HG03558 (cell line): Measurements from ENCODE around the gene ADRM1.

Experiments
- ATAC-seq: cut with Tn5 transposase; IDR thresholded peaks from one replicate; pipeline ENCODE4 v1.9.1; 2021; ENCODE audit warnings: moderate number of reproducible peaks; ENCODE audit not compliant: unreplicated experiment; ENCODE audit errors: extremely low read depth

The ADRM1 gene

GRCh38 chr20:62277253-62277652 lies 25.5 kb upstream of the ADRM1 start:
- no peak for ATAC-seq

- ATAC-seq: no peak
Measured at GRCh38 chr20:62280303-62280702, 22.5 kb upstream of the ADRM1 start.

GRCh38 chr20:62281161-62281933 lies 21.4 kb upstream of the ADRM1 start:
- no peak for ATAC-seq

GRCh38 chr20:62282103-62282502 lies 20.7 kb upstream of the ADRM1 start:
- no peak for ATAC-seq

- ATAC-seq: no peak
Measured at GRCh38 chr20:62282877-62283503, 19.8 kb upstream of the ADRM1 start.

GRCh38 chr20:62284448-62284847 lies 18.3 kb upstream of the ADRM1 start:
- no peak for ATAC-seq

GRCh38 chr20:62285151-62285550 lies 17.6 kb upstream of the ADRM1 start:
- no peak for ATAC-seq

GRCh38 chr20:62285722-62286121 lies 17.1 kb upstream of the ADRM1 start:
- ATAC-seq: no peak

GRCh38 chr20:62286493-62287064 lies 16.2 kb upstream of the ADRM1 start:
- no peak for ATAC-seq

GRCh38 chr20:62287129-62287528 lies 15.7 kb upstream of the ADRM1 start:
- ATAC-seq: no peak

- ATAC-seq: no peak
Measured at GRCh38 chr20:62287759-62288534, 14.8 kb upstream of the ADRM1 start.

GRCh38 chr20:62288535-62289105 lies 14.2 kb upstream of the ADRM1 start:
- ATAC-seq: no peak

GRCh38 chr20:62289131-62289530 lies 13.7 kb upstream of the ADRM1 start:
- no peak for ATAC-seq

GRCh38 chr20:62289898-62290297 lies 12.9 kb upstream of the ADRM1 start:
- no peak for ATAC-seq

GRCh38 chr20:62291251-62292066 lies 11.3 kb upstream of the ADRM1 start:
- no peak for ATAC-seq

GRCh38 chr20:62292108-62292507 lies 10.7 kb upstream of the ADRM1 start:
- no peak for ATAC-seq

- no peak for ATAC-seq
Measured at GRCh38 chr20:62293111-62293784, 9.5 kb upstream of the ADRM1 start.

- no peak for ATAC-seq
Measured at GRCh38 chr20:62293946-62294345, 8.9 kb upstream of the ADRM1 start.

- no peak for ATAC-seq
Measured at GRCh38 chr20:62294516-62294915, 8.3 kb upstream of the ADRM1 start.
